HG03064 (cell line): ENCODE results near the gene CTTNBP2NL.

Source experiments
- ATAC-seq: cut with Tn5 transposase; IDR thresholded peaks from one replicate; pipeline ENCODE4 v1.9.1; 2021; ENCODE audit warnings: low read depth; ENCODE audit not compliant: unreplicated experiment

Gene CTTNBP2NL

GRCh38 chr1:112504661-112505399 is 108.8 kb downstream of the CTTNBP2NL start:
- no peak for ATAC-seq

GRCh38 chr1:112505400-112505785 is 109.4 kb downstream of the CTTNBP2NL start:
- no peak for ATAC-seq

DNA sequence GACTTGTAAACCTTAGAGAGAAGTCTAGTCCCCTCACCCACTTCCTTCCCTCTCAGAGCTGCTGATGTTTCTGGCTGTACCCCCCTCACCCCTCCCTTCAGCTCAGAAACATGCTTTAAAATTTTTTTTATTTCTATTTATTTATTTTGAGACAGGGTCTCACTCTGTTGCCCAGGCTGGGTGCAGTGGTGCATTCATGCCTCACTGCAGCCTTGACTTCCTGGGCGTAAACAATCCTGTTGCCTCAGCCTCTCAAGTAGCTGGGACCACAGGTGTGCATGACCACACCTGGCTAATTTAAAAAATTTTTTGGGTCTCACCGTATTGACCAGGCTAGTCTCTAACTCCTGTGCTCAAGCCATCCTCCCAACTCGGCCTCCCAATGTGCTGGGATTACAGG is 109.9 kb downstream of the CTTNBP2NL start:
- ATAC-seq: no peak

- ATAC-seq: no peak
Observed at GRCh38 chr1:112506306-112506705, 110.3 kb downstream of the CTTNBP2NL start.

GRCh38 chr1:112506731-112507130 is 110.7 kb downstream of the CTTNBP2NL start:
- ATAC-seq: no peak

- no peak for ATAC-seq
Observed at GRCh38 chr1:112507336-112507735, 111.3 kb downstream of the CTTNBP2NL start.

DNA sequence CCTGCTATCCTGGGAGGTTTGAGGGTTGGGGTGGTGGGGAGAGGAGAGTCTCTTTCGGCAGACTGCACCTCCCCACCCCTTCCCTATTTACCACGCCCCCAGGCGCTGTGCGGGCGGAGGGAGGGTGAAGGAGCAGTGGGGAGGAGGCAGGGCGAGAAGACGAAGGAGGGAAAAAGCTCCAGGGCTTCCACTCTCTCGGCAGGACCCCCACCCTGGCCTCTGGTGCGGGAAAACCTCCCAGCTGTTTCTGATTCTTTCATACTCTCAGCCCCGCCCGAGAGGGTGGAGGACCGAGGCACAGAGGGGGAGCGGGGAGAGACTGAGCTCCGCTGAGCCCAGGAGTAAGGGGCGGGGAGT is 111.9 kb downstream of the CTTNBP2NL start:
- no peak for ATAC-seq

- no peak for ATAC-seq
Observed at GRCh38 chr1:112508278-112509004, 112.4 kb downstream of the CTTNBP2NL start, which contains the start of gene WNT2B. Gene WNT2B, plus strand, starts transcription at chr1:112508965. Its CDS starts 298 bp downstream, at chr1:112509263.

- ATAC-seq: no peak
Observed at GRCh38 chr1:112509005-112509659, 113.1 kb downstream of the CTTNBP2NL start.

- no peak for ATAC-seq
Observed at GRCh38 chr1:112509660-112510178, 113.7 kb downstream of the CTTNBP2NL start.

GRCh38 chr1:112510340-112510739 is 114.3 kb downstream of the CTTNBP2NL start:
- no peak for ATAC-seq
